HG02678 (cell line): ENCODE data around the gene TAS1R3.
A peak's percentile ranks its signal among the peaks of the same experiment; 100 is the strongest.

Experiments
- ATAC-seq: cut with Tn5 transposase; IDR thresholded peaks from one replicate; pipeline ENCODE4 v1.9.1; 2021; ENCODE audit warnings: mild to moderate bottlenecking, moderate library complexity; ENCODE audit not compliant: unreplicated experiment

Gene TAS1R3

DNA sequence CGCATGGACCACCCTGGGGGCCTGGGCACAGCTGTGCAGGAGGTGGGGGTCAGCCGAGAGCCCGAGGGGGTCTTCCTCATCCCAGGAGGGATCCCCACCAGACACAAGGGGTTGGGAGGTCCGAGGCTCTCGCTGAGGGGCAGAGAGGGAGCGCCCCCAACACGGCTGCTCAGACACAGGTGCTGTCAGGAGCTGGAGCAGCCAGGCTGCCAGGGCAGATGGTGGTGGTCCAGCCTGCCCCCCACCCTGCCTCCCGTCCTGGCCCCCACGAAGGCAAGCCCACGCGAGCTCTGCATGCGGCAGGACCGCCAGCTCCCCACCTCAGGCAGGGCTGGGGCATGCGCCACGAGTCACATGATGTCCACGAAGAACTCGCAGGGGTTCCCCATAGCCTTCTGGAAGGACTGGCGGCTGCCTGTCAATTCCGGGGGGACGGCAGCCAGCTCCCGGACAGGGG, 4.7 kb downstream of the TAS1R3 start:
- no peak for ATAC-seq

DNA sequence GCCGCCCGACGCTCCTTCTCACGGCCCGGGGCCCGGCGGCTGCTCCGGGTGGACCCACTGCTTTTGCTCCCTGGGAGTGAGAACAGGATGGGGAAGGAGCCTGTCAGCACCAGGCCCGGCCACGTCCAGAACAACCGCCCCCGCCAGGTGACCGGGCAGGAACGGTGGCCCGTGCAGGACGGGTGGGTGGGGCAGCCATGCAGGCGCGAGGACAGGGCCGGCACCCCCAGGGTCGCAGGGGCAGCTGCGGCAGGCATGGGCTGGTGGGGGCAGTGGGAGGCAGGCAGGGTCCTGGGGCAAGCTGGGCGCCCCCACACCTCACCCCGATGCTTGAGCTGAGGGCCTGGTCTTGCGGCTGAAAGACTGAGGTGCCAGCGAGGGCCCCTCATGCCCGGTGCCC, 5.4 kb downstream of the TAS1R3 start:
- no peak for ATAC-seq

DNA sequence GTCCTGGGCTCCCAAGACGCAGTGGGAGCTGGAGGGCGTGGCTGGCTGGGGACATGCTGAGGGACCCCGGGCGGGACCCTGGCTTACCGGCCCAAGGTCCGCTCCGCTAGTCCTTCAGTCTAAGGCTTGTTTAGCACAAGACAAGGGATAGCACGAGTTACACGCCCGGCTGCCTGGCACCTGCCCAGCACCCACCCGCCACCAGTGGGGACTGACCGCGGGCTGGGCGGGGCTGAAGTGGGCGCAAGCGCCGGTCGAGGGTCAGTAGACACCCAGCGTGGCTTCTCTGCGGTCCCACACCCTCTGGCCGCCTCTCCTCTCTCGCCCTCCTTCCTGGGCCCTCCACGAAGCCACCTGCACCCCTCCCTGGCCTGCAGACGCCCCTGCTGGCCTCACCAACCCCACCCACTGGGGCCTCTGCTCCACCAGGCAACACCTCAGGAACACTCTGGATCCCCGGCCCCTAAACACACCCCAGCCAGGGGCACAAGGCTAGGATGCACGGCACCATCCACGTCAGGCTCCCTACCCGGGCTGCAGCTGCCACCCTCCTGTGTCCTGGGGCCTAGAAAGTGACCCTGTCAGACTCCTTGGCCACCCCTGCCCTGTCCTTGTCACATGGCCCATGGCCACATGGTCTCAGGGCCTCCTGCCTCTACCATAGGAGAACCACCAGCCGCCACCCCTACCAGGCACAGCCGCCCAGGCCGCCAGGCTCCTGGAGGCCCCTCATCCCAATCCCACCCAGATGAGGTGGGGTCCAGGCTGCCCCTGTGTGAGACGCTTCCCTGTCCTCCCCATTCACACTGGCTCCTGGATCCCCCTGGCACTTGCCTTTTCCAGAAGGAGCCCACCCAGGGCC, 6.1 kb downstream of the TAS1R3 start:
- ATAC-seq, result no peak

DNA sequence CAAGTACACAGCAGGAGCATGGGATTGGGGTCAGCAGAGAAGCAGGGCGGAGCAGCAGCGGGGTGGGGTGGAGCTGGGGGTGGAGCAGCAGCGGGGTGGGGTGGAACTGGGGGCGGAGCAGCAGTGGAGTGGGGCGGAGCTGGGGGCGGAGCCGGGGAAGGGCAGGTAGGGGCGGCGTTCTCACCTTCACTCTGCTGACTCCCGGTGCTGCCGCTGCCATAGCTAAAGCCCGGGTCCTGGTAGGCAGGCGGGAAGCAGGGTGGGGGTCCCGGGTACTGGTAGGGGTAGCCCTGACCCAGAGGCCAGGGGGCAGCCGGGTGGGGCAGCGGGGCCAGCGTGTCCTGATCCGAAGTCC, 6.7 kb downstream of the TAS1R3 start:
- ATAC-seq, result no peak

DNA sequence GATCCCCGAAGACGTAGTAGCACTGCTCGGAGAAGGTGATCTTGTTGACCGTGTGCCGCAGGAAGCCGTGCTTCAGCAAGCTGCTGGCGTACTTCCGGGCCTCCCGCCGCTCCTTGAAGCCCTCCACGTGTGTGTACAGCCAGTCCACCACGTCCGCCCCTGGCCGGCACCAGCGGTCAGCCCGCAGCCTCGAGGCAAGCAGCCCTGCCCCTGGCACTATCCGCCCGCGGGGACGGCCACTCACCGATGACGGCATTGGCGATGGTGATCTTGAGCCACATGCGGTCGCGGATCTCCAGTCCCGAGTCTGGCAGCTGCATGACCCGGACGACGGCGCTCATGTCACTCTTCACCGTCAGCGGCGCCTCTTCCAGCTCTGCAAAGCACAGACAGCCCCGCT, 7.2 kb downstream of the TAS1R3 start:
- ATAC-seq, result no peak

DNA sequence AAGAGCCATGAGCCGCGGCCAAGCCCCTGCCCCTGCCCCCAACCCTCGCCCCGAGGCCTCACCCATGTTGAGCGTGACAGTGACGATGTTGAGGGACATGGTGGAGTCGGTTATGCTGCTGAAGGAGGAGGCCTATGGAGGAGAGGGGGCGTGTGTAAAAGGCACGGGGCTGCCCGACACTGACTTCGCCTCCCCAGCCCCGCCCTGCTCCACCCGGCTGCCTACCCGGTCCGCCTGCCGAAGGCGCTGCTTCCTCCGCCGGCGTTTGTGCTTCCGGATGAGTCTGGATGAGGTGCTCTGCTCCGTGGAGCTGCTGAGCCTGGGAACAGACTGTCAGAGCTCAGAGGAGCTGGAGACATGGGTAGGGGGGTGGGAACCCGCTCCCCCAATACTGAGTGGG, 9.1 kb downstream of the TAS1R3 start:
- no peak for ATAC-seq

DNA sequence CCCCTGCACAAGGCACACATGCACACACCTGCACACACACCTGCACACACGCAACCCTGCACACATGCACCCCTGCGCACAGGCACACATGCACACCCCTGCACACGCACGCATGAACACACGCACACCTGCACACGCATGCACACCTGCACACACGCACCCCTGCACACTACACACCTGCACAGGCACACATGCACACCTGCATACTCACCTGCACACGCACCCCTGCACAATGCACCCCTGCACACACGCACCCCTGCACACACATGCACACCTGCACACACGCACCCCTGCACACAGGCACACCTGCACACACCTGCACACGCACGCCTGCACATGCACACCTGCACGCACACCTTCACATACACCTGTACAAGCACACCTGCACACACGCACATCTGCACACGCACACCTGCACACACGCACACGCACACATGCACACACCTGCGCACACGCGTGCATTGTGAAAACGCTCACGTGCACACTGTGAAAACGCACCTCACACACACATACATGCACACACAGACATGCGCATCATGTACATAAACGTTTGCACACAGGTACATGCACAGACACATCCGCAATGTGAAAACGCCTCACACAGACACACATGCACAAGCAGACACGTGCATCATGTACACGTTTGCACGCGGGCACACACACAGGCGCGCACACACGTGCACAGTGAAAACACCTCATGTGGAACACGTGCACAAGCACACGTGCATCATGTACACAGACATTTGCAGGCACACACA, 9.9 kb downstream of the TAS1R3 start:
- no peak for ATAC-seq

DNA sequence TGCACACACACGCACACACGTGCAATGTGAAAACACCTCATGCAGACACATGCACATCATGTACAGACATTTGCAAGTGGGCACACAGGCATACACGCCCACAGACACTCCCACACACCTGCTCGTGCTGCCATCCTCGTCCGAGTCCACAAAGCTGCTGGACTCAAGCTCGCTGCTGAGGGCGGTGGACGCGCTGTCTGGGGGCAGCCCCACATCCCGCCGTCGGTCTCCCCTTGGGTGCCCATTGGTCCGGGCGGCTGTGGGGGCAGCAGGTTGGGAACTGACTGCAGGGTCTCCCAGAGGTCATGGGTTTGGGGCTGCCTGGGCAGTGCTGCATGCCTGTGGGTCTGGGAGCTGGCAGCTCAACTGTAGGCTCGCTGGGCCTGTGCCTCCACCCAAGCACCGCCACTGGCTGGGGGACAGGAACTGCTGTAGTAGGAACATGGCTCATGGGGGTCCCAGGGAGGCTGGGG, 10.5 kb downstream of the TAS1R3 start:
- ATAC-seq, result no peak

DNA sequence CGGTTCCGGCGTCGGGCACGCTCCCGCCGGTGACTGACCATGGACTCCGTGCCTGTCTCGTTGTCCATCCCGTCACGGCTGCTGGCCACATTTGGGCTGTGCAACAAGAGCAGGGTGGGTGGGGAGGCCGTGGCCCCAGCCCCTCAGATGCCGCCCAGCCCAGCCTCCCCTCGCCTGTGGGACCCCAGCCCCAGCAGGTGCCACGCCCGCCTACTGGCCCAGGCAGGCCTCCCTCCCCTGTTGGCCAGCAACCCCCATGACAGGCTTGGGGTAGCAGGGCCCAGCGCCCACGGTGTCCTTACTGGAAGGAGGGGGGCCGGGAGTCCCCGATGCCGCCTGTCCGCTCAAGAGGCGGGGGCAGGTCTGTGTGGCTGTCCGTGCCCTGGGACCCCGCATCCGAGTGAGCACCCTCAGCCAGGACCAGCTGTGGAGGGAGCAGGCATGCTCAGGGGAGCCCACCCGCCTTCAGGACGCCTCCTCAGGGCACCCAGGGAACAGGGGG, 11.0 kb downstream of the TAS1R3 start:
- no peak for ATAC-seq

DNA sequence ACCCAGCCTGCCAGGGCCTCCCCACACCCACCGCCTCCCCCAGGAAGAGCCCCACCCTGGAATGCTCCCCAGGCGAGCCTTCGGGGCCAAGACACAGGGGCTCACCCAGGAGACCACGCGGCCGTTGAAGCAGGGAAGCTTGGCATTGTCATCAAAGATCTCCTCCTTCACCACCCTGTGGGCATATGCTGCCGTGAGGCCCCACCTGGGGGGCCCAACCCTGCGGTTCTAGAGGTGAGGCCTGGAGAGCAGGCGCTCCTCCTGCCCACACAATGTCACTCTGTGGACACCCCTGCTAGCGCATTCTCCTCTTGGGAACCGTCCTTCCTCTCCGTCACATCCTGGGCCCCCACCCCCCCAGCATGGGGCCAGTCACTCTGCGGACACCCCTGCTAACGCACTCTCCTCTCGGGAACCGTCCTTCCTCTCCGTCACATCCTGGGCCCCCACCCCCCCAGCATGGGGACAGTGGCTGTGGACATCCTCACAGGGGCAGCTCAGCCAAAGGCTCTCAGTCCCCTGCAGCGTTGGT, 11.6 kb downstream of the TAS1R3 start:
- ATAC-seq, result no peak

DNA sequence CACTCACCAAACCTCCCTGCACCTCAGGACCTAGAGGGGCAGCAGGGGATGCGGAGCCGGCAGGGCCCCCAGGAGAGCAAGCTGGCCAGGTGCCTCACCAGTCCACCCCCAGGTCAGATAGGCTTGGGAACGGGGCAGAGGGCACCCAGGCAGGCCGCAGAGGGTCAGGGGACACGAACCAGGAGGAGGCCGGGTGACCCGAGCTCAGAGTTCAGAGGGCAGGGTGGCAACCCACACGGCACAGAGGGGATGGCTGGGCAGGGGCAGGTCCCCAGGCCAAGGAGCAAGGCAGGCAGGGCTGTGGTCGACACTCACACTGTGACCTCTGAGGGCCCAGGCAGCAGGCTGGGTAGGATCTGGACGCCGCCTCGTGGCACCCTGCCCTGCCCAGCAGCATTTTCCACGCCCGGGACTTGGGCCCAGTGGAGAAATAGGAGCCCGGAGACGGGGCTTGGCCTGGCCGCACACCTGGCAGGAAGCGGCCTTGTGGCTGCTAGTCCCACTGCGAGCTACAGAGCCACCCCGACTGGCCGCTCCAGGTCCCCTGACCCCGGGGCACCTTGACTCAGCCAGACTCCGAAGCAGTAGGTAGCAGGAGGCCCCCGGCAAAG, 12.8 kb downstream of the TAS1R3 start:
- no peak for ATAC-seq

DNA sequence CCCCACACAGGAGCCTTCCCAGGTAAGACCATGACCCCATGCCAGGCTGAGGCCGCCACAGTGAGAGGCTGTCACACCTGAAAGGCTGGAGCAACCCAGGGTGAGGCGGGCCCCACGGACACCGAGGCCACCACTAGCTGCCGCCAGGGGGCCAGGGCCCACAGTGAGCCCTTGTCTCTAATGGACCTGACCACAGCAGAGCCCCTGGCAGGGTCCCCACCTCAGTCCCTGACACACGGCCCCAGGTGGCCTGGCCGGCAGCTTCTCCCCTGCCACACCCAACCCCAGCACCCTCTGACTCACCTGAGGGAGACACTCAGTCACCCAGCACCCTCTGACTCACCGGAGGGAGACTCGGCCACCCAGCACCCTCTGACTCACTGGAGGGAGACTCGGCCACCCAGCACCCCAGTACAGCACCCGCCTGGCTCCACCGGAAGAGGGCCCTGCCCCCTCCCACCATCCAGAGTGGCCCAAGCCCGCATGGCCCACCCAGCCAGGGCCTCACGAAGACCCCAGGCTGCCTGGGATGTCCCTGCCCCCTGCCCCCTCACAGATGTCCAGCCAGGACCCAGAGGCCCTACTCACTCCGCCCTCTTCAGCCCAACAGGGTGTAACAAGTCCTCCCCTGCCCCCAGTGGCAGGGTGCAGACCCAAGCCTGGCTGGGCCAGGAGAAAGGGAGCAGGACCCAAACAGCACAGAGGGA, 13.7 kb downstream of the TAS1R3 start:
- ATAC-seq, result no peak

DNA sequence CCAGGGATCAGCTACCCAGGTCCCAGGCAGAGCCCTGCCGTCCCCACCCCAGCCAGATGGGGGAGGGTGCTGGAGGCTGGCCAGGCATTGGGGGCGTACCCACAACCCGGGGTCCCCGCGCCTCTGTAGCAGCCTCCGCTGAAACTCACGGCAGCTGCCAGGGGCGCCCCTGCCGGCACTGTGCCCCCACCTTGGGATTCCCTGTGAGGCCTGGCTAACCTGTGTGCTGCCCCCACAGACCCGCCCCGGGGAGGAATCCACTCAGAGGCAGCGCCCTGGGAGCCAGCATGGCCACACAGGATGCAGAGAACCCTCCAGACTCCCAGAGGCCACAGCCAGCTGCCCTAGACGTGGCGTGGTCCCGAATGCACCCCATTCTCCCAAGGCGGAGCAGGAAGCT, 14.3 kb downstream of the TAS1R3 start:
- no peak for ATAC-seq

DNA sequence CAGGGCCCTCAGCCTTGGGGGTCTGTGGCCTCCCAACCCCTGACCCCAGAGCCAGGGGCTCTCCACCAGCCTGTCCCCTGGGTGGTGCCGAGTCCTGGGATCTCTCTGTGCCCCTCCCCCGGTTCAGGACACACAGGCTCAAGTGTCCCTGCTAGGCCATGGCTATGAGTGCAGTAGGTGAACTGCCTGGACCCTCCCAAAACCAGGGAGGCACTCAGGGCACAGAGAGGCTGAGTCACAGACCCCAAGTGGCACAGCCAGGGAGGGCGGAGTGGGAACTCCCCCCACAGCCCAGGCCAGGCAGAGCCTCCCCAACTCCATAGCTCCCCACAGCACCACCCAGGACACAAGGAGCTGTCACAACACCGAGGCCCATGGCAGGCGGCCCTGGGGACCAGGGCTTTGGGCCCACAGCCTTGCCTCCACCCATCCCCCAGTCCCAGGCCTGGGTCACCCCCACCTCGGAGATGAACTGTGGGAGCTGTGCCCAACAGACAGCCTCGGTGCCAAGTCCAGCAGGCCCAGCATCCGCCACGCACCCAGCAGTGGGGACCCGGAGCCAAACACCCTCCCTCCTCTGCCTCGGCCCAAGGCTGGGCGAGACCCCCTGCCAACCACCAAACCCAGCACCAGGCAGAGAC, 14.9 kb downstream of the TAS1R3 start:
- ATAC-seq, result no peak

DNA sequence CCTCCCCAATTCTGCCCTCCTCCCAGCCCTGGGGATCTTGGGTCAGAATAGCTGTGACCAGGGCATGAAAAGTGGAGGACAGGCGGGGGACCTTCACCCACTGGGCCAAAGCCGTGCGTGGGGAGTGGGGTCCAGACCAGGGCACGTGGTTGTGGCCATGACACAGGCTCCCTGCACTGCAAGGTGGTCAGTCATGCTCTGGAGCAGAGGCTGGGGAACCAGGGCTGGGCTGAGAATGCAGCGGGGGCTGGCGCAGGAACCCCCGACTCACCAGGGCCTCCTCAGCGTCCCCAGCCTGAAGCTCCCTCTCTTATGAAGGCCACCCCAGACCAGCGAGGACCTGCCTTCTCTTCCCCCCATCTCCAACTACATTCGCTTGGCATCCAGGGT, 15.4 kb downstream of the TAS1R3 start:
- ATAC-seq, result no peak

DNA sequence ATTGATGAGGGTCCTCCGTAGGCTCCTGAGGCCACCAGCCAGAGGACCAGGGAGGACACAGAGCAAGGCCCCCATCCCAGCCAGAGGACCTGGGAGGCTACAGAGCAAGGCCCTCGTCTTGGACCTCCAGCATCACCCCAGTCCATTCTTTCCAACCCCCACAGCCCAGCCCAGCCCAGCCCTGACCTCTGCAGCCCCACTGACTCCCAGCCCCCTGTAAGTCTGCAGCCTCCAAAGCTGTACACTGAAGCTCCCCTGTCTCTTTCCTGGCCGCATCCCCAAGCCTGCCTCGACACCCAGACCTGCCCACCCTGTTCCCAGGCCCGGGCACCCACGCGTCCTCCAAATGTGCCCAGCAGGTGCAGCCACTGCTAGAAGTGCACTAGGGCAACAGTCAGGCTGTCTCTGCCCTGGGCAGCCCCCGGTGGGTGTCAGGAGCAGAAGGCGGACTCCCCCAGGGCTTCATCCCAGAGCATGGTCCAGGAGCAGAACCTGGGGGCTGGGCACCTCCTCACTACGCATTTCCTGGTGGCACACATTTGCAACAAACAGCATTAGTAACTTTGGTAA, 16.0 kb downstream of the TAS1R3 start:
- ATAC-seq, result no peak

DNA sequence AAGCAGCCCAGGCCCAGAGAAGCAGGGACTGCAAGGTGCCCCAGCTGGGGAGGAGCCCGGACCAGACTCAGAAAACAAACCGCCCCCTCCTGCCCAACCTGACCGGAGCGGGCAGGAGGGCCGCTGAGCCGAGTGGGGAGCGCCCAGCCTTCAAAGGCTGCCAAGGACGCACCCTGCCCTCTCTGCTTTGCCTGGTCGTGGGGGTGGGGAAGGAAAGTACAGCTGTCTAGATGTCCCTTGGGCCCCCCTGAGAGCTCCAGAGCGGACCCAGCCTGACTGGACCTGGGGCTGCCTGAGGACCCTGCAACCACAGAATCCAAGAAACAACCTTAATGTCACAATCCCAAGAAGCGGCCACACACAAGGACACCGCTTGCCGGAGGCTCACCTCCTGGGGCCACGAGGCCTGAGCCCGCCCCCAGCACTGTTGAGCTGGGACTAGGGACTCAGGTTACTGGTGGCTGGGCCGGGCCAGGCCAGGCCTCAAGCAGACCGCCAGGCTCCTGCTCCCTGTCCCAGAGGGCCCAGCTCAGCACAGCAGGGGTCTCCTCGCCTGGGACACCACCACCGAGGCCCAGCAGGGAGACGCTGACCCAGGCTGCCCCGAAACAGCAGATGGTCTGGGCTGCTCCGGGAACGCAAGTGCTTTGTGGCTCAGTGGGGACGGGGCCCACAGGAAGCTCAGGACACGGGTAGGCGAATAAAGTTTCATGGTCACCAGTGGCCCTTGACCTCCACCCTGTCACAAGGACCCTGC, 16.8 kb downstream of the TAS1R3 start:
- no peak for ATAC-seq

DNA sequence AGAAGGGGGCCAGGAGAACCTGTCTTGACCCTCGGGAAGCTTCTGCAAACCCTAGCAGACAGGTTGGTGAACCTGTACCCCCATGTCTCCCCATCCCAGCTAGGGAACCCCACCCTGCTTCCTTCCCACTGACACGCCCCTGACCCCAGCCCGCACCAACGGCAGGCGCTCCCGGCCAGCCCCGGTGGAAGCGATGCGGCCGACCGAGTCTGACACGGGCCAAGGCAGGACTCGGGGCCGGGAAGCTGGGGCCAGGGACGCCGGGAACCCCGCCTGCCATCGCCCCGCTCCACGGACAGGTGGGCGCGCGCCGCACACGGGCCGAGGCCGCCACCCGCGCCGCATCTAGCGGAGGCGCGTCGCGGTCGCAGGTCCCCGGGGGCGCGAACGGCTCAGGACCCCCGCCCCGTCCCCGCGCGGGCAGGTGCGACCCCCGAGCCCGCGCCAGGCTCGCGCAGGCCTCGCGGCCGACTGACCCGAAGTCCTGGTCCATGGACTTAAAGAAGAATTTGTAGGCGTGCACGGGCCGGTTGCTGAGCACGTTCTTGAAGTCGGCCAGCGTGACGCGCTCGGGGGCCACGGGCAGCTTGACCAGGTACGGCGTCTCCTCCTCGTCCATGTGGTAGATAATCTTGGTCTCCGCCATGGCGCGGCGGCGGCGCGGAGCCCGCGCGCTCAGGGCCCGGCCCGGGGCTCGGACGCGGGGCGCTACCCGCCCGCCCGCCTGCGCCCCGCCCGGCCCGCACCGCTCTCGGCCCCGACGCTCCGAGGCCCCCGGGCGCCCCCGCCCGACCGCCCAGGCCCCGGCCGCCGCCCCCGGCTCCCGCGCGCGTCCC, 17.6 kb downstream of the TAS1R3 start:
- ATAC-seq, result peak; percentile 5
